GM18951 (cell line): ENCODE results near the gene A2ML1.
"Not testable (repeated sequence)": the region's sequence is repeated elsewhere in the genome, so short reads cannot be mapped to it uniquely, and the experiment has no call there.

Source experiments
- POLR2A ChIP-seq: IDR thresholded peaks from 4 replicates; pipeline ENCODE4 v1.6.1; 2011; ENCODE audit warnings: mild to moderate bottlenecking; ENCODE audit not compliant: insufficient read length, insufficient read depth; ENCODE audit errors: extremely low read depth
- in situ Hi-C: fragments of 300-500 bp; cut with MboI; formaldehyde crosslinking; loops from one replicate; pipeline ENCODE4 v1.12.0; 2022; ENCODE audit warnings: low sequenced_read_pairs, mixed read lengths, inconsistent platforms; ENCODE audit not compliant: unreplicated experiment

A2ML1 gene

DNA sequence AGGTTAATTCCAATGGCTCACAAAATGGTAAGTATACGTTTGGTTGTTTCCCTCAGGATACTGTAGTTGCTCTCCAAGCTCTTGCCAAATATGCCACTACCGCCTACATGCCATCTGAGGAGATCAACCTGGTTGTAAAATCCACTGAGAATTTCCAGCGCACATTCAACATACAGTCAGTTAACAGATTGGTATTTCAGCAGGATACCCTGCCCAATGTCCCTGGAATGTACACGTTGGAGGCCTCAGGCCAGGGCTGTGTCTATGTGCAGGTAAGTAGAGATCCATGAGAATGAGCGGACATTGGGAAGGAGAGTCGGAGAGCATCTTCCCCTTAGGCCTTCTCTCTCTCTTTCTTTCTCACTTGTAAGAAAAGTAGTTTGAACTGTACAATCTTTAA is 45.4 kb downstream of the A2ML1 start:
- in situ Hi-C loops, result no loop called here

DNA sequence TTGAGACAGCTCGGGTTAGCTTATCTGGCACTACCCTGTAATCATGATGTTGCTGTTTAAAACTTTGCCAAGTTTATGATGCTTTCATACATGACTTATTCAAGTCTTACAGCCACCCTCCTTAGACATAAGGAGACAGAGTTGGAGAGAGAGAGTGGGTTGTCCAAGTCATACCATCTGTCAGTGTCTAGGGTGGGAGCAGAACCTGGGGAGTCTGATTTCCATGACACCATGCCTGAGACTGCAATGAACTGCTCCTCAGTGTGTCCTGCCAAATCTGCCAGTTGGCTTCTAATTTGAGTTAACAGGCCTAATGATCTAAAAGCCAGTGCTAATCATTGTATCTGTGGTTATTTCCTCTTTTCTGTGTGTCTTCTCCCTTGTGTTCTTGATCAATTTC is 48.2 kb downstream of the A2ML1 start:
- no peak for TF ChIP-seq POLR2A

More for the DNA sequence above, 45.4 kb downstream of the A2ML1 start:
- no peak for TF ChIP-seq POLR2A

DNA sequence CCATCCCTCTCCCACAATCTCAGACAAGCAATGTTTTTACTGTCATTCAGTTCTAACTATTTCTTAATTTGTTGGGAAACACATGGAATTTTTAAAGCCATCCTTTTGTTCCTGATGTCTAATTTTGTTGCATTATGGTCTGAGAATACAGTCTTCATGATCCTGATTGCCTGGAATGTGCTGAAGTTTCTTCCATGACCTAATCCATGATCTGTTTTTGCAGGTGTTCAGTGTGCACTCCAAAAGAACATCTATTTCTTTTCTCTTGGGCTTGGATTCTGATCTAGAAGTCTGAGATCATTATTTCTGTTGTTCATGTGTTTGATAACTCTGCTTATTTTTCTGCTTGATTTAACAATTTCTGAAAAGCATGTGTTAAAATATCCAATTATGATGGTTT is 48.6 kb downstream of the A2ML1 start:
- in situ Hi-C loops, result no loop called here
- TF ChIP-seq POLR2A, result no peak

More for the DNA sequence above, 48.2 kb downstream of the A2ML1 start:
- in situ Hi-C loops, result no loop called here

DNA sequence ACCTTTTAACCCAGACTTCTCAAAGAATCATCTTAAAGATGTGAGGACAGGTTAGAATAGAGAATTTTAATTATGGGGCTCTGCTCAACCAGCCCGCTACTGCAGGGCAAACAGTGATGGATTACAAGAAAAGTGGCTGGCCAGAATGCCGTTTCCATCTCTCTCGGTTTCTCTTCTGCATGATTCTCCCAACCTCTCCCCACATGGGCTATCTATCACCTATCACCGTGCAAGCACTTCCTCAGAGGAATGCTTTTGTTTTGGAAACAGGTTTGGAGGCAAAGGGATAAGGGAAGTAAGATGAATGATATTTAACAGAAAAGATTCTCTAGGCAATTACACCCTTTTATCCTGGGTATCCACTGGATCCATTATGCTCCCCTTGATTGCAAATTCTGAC is 54.5 kb downstream of the A2ML1 start:
- in situ Hi-C loops, result loop anchor here (25.0 kb wide), 2 partner anchors 190 to 340 kb away; partner anchors contain the start of genes CLEC4E and RIMKLB
- TF ChIP-seq POLR2A, result no peak

DNA sequence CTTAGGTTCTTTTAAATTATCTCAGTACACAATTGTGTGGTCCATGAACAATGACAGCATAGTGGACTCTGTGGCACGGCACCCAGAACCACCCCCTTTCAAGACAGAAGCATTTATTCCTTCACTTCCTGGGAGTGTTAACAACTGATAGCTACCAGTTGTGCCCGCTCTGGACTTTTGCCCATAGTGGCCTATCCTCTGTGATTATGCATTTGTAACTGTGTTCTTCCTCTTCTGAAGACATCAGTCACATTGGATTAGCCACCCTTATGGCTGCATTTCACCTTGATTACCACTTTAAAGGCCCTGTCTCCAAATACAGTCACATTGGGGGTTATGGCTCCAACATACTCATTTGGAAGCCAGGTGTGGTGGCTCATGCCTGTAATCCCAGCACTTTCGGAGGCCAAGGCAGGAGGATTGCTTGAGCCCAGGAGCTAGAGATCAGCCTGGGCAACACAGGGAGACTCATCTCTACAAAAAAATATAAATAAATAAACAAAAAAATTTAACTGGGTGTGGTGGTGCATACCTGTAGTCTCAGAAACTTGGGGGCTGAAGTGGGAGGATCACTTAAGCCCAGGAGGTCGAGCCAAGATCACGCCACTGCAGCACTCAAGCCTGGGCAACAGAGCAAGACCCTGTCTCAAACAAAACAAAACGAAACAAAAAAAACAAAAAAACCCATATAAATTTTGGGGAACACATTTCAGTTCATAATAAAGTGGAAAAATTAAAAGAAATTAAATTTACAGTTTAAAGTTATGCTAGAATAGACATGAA is 64.3 kb downstream of the A2ML1 start:
- no peak for TF ChIP-seq POLR2A
- in situ Hi-C loops, result loop anchor here (25.0 kb wide), 2 partner anchors 199 to 349 kb away; partner anchors contain the start of genes CLEC4E and RIMKLB

DNA sequence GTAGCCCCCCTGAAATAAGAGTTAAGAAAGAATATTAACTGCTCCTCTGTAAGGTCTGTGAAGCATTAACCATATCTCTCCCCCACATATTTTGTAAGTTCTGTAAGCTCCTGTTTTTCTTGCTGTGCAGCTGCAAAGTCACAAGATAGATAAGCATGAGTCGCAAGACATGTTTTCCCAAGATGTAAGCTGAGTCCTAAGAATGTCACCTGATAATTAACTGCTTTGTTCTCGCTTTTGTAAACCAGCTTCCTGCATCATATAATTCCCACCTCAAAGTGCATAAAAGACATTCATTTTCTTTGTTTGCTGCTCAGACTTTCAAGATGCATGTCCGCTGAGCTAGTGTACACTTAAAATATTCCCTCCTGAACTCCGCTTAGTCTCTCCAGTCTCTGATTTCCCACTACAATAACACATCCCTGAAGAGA is 64.9 kb downstream of the A2ML1 start:
- no peak for TF ChIP-seq POLR2A
- in situ Hi-C loops, result loop anchor here (25.0 kb wide), 2 partner anchors 200 to 350 kb away; partner anchors contain the start of genes CLEC4E and RIMKLB

DNA sequence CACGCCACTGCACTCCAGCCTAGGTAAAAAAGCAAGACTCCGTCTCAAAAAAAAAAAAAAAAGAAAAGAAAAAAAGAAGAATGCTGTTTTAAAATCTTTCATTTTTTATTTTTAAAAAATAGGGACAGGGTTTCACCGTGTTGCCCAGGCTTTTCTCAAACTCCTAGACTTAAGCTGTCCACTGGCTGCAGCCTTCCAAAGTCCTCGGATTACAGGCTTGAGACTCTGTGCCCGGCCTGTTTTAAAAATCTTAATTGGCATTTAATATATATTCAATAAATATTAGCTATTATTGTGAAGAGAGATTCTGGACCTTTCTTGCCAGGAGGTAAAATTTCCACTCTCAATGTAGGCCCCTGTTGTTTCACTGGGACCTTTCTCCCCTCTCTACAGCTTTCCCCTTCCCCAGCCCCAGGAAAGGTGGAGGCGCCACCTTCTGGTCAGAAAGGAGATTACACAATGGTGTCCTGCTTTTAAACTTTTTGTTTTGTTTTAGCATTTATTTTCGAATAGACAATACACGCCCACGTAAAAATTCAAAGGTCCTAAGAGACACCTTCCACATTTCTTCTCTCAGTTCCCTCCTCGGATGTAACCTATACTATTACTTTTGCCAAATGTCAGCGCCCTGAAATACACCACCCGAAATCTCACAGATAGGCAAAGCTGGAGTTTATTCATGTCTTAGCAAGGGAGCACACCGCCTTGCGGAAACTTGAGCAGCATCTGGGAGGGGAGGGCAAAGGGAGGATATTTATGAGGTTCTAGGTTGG is 68.1 kb downstream of the A2ML1 start:
- in situ Hi-C loops, result loop anchor here (25.0 kb wide), 2 partner anchors 203 to 353 kb away; partner anchors contain the start of genes CLEC4E and RIMKLB
- TF ChIP-seq POLR2A, result no peak

DNA sequence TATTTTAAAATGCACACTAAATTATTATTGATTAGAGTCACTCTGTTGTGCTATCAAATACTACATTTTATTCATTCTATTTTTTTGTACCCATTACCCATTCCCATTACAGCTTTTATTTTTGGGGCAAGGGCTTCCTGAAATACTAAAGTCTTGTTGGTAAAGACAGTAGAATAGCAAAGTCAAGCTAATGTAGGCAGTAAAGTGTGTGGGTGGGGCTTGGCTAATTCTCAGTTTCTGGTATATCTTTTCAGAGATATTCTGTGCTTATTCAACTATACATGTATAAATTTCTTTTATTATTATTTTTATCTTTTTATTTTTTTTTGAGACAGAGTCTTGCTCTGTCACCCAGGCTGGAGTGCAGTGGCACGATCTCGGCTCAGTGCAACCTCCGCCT is 69.6 kb downstream of the A2ML1 start:
- in situ Hi-C loops, result loop anchor here (25.0 kb wide), 2 partner anchors 205 to 355 kb away; partner anchors contain the start of genes CLEC4E and RIMKLB
- TF ChIP-seq POLR2A, result no peak

DNA sequence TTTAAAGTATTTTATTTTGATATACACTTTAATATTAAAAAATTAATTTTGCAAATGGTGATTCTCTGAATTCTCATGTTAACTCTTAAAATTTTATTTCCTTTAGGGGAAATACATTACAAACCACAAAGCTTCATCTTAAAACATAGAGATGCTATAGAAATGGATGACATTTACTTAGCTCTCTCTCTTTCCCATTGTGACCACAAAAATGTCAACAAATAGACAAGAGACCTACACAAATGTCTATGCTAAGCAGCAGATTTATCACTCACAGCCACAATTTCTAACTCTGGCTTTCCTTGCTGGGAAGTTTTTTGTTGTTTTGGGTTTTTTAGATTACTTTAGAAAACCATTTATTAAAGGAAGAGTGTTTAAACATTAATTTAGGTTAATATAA is 72.0 kb downstream of the A2ML1 start:
- no peak for TF ChIP-seq POLR2A

DNA sequence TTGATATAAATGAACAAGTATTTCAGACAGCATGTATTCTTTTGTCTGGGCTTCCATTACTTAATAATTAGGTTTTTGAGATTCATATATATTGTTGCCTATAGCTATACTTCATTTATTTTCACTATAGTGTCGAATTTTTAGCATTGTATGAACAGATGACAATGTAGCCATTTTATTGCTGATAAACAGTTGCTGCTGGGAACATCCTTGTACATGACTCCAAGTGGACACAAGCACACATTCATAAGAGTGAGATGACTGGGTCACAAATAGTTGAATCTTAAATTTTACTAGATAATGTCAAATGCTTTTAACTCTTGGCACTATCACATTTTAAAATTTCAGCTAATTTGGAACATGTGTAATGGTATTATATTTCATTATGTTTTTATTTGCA is 72.6 kb downstream of the A2ML1 start:
- no peak for TF ChIP-seq POLR2A
- in situ Hi-C loops, result loop anchor here (25.0 kb wide), 2 partner anchors 208 to 358 kb away; partner anchors contain the start of genes CLEC4E and RIMKLB

More for the DNA sequence above, 72.0 kb downstream of the A2ML1 start:
- in situ Hi-C loops, result loop anchor here (25.0 kb wide), 2 partner anchors 207 to 357 kb away; partner anchors contain the start of genes CLEC4E and RIMKLB

DNA sequence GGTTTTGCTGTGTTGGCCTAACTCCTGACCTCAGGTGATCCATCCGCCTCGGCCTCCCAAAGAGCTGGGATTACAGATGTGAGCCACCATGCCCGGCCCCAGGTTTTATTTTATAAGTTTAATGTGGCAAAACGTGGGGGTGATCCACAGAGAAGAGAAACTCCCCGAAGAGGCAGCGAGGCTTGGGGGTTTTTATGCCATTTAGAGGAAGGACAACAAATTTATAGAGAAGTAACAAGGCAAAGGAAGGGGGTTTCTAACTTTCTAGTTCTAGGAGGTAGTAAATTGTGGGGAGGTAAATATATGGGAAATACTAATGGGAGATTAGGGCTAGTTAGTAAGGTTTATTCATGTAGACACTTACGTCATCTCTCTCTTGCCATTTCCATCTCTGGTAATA is 74.7 kb downstream of the A2ML1 start:
- in situ Hi-C loops, result loop anchor here (25.0 kb wide), 2 partner anchors 210 to 360 kb away; partner anchors contain the start of genes CLEC4E and RIMKLB
- TF ChIP-seq POLR2A, result no peak

DNA sequence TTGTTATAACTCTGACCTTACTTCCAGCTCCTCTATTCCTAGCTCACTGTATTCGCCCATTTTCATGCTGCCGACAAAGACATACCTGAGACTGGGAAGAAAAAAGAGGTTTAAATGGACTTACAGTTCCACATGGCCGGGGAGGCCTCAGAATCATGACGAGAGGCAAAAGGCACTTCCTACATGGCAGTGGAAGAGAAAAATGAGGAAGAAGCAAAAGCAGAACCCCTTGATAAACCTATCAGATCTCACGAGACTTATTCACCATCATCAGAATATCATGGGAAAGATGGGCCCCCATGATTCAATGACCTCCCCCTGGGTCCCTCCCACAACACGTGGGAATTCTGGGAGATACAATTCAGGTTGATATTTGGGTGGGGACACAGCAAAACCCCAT is 77.4 kb downstream of the A2ML1 start:
- no peak for TF ChIP-seq POLR2A
- in situ Hi-C loops, result loop anchor here (25.0 kb wide), 2 partner anchors 213 to 363 kb away; partner anchors contain the start of genes CLEC4E and RIMKLB

DNA sequence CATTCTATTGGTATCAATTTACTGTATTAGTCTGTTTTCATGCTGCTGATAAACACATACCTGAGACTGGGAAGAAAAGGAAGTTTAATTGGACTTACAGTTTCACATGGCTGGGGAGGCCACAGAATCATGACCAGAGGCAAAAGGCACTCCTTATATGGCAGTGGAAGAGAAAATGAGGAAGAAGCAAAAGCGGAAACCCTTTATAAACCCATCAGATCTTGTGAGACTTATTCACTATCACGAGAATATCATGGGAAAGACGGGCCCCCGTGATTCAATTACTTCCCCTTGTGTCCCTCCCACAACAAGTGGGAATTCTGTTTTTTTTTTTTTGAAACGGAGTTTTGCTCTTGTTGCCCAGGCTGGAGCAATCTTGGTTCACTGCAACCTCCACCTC is 80.3 kb downstream of the A2ML1 start:
- in situ Hi-C loops, result not testable (repeated sequence)

DNA sequence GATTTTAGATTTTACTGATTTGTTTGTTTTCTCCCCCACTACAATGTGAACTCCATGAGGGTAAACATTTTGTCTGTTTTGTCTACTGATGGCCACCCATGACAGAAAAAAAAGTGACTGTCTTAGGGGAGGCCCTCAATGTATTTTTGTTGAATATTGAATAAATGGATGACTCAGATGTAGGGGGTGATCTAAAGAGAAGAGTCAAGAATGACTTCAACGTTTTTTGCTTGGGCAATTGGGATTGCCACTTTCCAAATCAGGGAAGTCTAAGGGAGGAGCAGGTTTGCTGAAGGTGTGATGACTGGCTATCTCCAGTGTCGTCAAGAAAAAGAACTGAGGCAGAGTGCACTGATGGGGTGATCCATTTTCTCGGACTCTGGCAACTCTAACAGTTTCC is 81.2 kb downstream of the A2ML1 start:
- in situ Hi-C loops, result no loop called here
- no peak for TF ChIP-seq POLR2A
